Neural cell (in vitro differentiated cells): ENCODE results near the gene PRLH. TPM values are rescaled to one million over a fixed set of nuclear protein-coding genes. Genes with fewer than 3 reads are reported as not detected.

Source experiments
- H2AFZ ChIP-seq: fragments of 200-600, 300-800 bp; sonication (generic), shearing (Covaris generic); 2 replicates; pipeline ENCODE4 v1.6.0; 2014; ENCODE audit warnings: low read depth, mild to moderate bottlenecking, antibody characterized with exemption, low read length, moderate library complexity
- H3F3A ChIP-seq: fragments of 200-600 bp; shearing (Covaris generic); 2 replicates; pipeline ENCODE4 v1.6.1; 2016; ENCODE audit warnings: mild to moderate bottlenecking, moderate library complexity, mixed read lengths, antibody characterized with exemption, low read length; ENCODE audit not compliant: insufficient read depth, poor library complexity, severe bottlenecking
- H3K27ac ChIP-seq: fragments of 200-600, 300-800 bp; sonication (generic), shearing (Covaris generic); 2 replicates; pipeline ENCODE4 v1.5.1; 2014; ENCODE audit warnings: mild to moderate bottlenecking, low read length, moderate library complexity
- H3K27me3 ChIP-seq: fragments of 300-800, 200-600 bp; sonication (generic), shearing (Covaris generic); 2 replicates; pipeline ENCODE4 v1.6.0; 2014; ENCODE audit warnings: mild to moderate bottlenecking, low read depth, low read length, moderate library complexity; ENCODE audit not compliant: insufficient read depth
- H3K36me3 ChIP-seq: fragments of 300-800, 200-600 bp; sonication (generic), shearing (Covaris generic); 2 replicates; pipeline ENCODE4 v1.5.1; 2014; ENCODE audit warnings: mild to moderate bottlenecking, antibody characterized with exemption, low read length, moderate library complexity; ENCODE audit not compliant: insufficient read depth
- H3K4me2 ChIP-seq: fragments of 300-800, 200-600 bp; sonication (generic), shearing (Covaris generic); 2 replicates; pipeline ENCODE4 v1.6.0; 2014; ENCODE audit warnings: mild to moderate bottlenecking, low read length
- H3K4me3 ChIP-seq: fragments of 300-800, 200-600 bp; sonication (generic), shearing (Covaris generic); 2 replicates; pipeline ENCODE4 v1.5.1; 2014; ENCODE audit warnings: mild to moderate bottlenecking, low read length, moderate library complexity
- H3K79me2 ChIP-seq: fragments of 200-600 bp; shearing (Covaris generic); replicated peaks from 2 replicates; pipeline ENCODE4 v1.6.0; 2014; ENCODE audit warnings: mild to moderate bottlenecking, low read length, moderate library complexity; ENCODE audit not compliant: insufficient read depth
- H3K9ac ChIP-seq: fragments of 300-800, 200-600 bp; sonication (generic), shearing (Covaris generic); 2 replicates; pipeline ENCODE4 v1.6.1; 2016; ENCODE audit warnings: mild to moderate bottlenecking, low read length, mixed read lengths
- H3K9me2 ChIP-seq: fragments of 200-600 bp; shearing (Covaris generic); 2 replicates; pipeline ENCODE4 v1.6.1; 2016; ENCODE audit warnings: mild to moderate bottlenecking, low read length, mixed read lengths; ENCODE audit not compliant: insufficient read depth
- H3K9me3 ChIP-seq: fragments of 200-600, 300-800 bp; sonication (generic), shearing (Covaris generic); 2 replicates; pipeline ENCODE4 v1.6.1; 2016; ENCODE audit warnings: mild to moderate bottlenecking, mixed run types, low read length, moderate library complexity, mixed read lengths
- H4K20me1 ChIP-seq: fragments of 200-600 bp; shearing (Covaris generic); 2 replicates; pipeline ENCODE4 v1.6.1; 2016; ENCODE audit warnings: mild to moderate bottlenecking, mixed run types; ENCODE audit not compliant: insufficient read depth
- EP300 ChIP-seq: fragments of 450-650 bp; conservative IDR thresholded peaks from 2 replicates; pipeline ENCODE4 v1.6.1; 2014; ENCODE audit warnings: antibody characterized with exemption, mild to moderate bottlenecking, moderate library complexity; ENCODE audit not compliant: poor library complexity, severe bottlenecking
- EZH2 ChIP-seq: fragments of 200-600, 300-800 bp; shearing (Covaris generic), sonication (generic); IDR thresholded peaks from 2 replicates; pipeline ENCODE4 v1.6.1; 2014; ENCODE audit warnings: antibody characterized with exemption, low read length, borderline replicate concordance, mild to moderate bottlenecking; ENCODE audit not compliant: insufficient read depth, poor library complexity, severe bottlenecking
- MXI1 ChIP-seq: fragments of 450-650 bp; conservative IDR thresholded peaks from 2 replicates; pipeline ENCODE4 v1.6.1; 2014; ENCODE audit warnings: antibody characterized with exemption, mild to moderate bottlenecking; ENCODE audit not compliant: poor library complexity, severe bottlenecking
- POLR2AphosphoS5 ChIP-seq: IDR thresholded peaks from 2 replicates; pipeline ENCODE4 v1.6.1; 2012
- RAD21 ChIP-seq: fragments of 450-650 bp; conservative IDR thresholded peaks from 2 replicates; pipeline ENCODE4 v1.6.1; 2014; ENCODE audit warnings: antibody characterized with exemption, mild to moderate bottlenecking, moderate library complexity
- REST ChIP-seq: IDR thresholded peaks from 2 replicates; pipeline ENCODE4 v1.6.1; 2012; ENCODE audit warnings: borderline replicate concordance
- SMC3 ChIP-seq: fragments of 450-650 bp; conservative IDR thresholded peaks from 2 replicates; pipeline ENCODE4 v1.6.1; 2014; ENCODE audit warnings: antibody characterized with exemption, mild to moderate bottlenecking, moderate library complexity; ENCODE audit not compliant: poor library complexity
- TAF1 ChIP-seq: IDR thresholded peaks from 2 replicates; pipeline ENCODE4 v1.6.1; 2012; ENCODE audit warnings: low read depth
- polyA plus RNA-seq: library from polyadenylated mRNA; depleted of rRNA; stranded (reverse); fragments of >200 nt; gene quantifications from 2 replicates; pipeline ENCODE4 v1.2.3, GENCODE V29; 2014
- TF ChIP-seq, protein P1 (sequence below): fragments of 450-650 bp; IDR thresholded peaks from 2 replicates; pipeline ENCODE4 v1.5.1; 2014; ENCODE audit warnings: antibody characterized with exemption, mild to moderate bottlenecking, moderate library complexity; ENCODE audit not compliant: poor library complexity, severe bottlenecking

Gene PRLH
- polyA plus RNA-seq, 1 donor from 2014 or later, result not detected

- Histone ChIP-seq H3K9ac (no peak overlapping the region), H3F3A (no peaks in the 10 kb centered on the region), H3K9me2 (no peaks in the 10 kb centered on the region), H3K36me3 (no peaks in the 10 kb centered on the region), H3K4me3 (no peak overlapping the region), H3K27ac (no peak overlapping the region), H3K4me2 (no peak overlapping the region), H2AFZ (no peak overlapping the region), H3K9me3 (no peaks in the 10 kb centered on the region), H3K27me3 (no peaks in the 10 kb centered on the region), H4K20me1 (no peaks in the 10 kb centered on the region), H3K79me2 (no peaks in the 10 kb centered on the region)
- TF ChIP-seq POLR2AphosphoS5, result no peak
- TF ChIP-seq MXI1, result no peak
- TF ChIP-seq REST, result no peak
- no peak for TF ChIP-seq RAD21
These were observed 34.0 kb downstream of the PRLH start for GRCh38 chr2:237600205-237600846.

GRCh38 chr2:237601453-237602116 lies 35.2 kb downstream of the PRLH start:
- H4K20me1 ChIP-seq, result no peaks in the 10 kb centered on the region
- no peaks in the 10 kb centered on the region for H3K79me2 ChIP-seq
- no peak overlapping the region for H2AFZ ChIP-seq
- TF ChIP-seq MXI1 (no peak), REST (no peak), SMC3 (no peak), TAF1 (no peak), EZH2 (no peak), POLR2AphosphoS5 (no peak), RAD21 (no peak), EP300 (no peak)
- TF ChIP-seq, protein P1, sequence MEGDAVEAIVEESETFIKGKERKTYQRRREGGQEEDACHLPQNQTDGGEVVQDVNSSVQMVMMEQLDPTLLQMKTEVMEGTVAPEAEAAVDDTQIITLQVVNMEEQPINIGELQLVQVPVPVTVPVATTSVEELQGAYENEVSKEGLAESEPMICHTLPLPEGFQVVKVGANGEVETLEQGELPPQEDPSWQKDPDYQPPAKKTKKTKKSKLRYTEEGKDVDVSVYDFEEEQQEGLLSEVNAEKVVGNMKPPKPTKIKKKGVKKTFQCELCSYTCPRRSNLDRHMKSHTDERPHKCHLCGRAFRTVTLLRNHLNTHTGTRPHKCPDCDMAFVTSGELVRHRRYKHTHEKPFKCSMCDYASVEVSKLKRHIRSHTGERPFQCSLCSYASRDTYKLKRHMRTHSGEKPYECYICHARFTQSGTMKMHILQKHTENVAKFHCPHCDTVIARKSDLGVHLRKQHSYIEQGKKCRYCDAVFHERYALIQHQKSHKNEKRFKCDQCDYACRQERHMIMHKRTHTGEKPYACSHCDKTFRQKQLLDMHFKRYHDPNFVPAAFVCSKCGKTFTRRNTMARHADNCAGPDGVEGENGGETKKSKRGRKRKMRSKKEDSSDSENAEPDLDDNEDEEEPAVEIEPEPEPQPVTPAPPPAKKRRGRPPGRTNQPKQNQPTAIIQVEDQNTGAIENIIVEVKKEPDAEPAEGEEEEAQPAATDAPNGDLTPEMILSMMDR, result no peak
- no peak overlapping the region for H3K27ac ChIP-seq
- H3K27me3 ChIP-seq, result no peaks in the 10 kb centered on the region
- H3K36me3 ChIP-seq, result no peaks in the 10 kb centered on the region
- H3K9me3 ChIP-seq, result no peaks in the 10 kb centered on the region
- H3K4me2 ChIP-seq, result no peak overlapping the region
- H3K4me3 ChIP-seq, result no peak overlapping the region
- H3F3A ChIP-seq, result no peaks in the 10 kb centered on the region
- no peak overlapping the region for H3K9ac ChIP-seq
- no peaks in the 10 kb centered on the region for H3K9me2 ChIP-seq
